IPS-15b (cell line): ENCODE results near the gene RAB29.
"Not testable (repeated sequence)": the region's sequence is repeated elsewhere in the genome, so short reads cannot be mapped to it uniquely, and the experiment has no call there.

Experiments used
- H3K27me3 ChIP-seq: one replicate; pipeline ENCODE4 v1.6.1; 2013; ENCODE audit warnings: low read length; ENCODE audit not compliant: control insufficient read depth, insufficient read depth
- H3K36me3 ChIP-seq: one replicate; pipeline ENCODE4 v1.6.1; 2013; ENCODE audit warnings: low read length; ENCODE audit not compliant: control insufficient read depth, insufficient read depth
- H3K4me1 ChIP-seq: one replicate; pipeline ENCODE4 v1.6.1; 2013; ENCODE audit warnings: mild to moderate bottlenecking, low read length; ENCODE audit not compliant: control insufficient read depth, insufficient read depth
- H3K4me3 ChIP-seq: one replicate; pipeline ENCODE4 v1.5.1; 2013; ENCODE audit warnings: low read depth, low read length
- H3K9ac ChIP-seq: one replicate; pipeline ENCODE4 v1.6.1; 2013; ENCODE audit warnings: low read depth, mild to moderate bottlenecking, low read length
- H3K9me3 ChIP-seq: one replicate; pipeline ENCODE4 v1.6.1; 2013; ENCODE audit warnings: mild to moderate bottlenecking, low read length; ENCODE audit not compliant: control insufficient read depth, insufficient read depth

Gene RAB29

GRCh38 chr1:205735218-205735617 is 40.1 kb downstream of the RAB29 start:
- H3K4me3 ChIP-seq = no peak overlapping the region
- H3K36me3 ChIP-seq = peaks cover 9% of the 10 kb centered on the region
- no peaks in the 10 kb centered on the region for H3K4me1 ChIP-seq
- no peaks in the 10 kb centered on the region for H3K27me3 ChIP-seq
- no peaks in the 10 kb centered on the region for H3K9me3 ChIP-seq
- no peak overlapping the region for H3K9ac ChIP-seq

DNA sequence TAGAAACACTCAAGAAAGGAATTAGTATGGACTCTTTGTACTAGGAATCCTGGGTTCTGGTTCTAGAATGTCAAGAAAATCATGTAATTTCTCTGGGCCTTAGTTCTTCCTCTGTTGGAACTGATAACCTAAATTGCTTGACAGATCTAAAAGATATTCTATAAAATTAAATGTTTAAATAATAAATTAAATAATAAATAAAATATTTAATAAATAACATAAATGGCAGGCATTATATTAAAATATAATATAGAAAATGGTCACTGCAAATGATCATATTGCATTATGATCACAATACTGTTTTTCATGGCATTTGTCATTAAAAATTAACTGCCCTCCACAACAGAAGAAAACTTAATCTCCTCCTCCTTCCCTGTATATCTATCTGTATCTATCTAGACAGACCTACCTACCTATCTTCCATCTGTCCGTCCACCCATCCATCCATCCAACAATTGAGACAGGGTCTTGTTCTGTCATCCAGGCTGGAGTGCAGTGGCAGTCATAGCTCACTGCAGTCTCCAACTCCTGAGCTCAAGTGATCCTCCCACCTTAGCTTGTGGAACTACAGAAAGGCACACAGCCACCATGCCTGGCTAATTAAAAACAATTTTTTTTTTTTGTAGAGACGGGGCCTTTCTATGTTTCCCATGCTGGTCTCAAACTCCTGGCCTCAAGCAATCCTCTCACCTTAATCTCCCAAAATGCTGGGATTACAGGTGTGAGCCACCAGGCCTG is 41.7 kb downstream of the RAB29 start:
- H3K9me3 ChIP-seq = no peaks in the 10 kb centered on the region
- H3K4me3 ChIP-seq = no peak overlapping the region
- H3K9ac ChIP-seq = no peak overlapping the region
- peaks cover 9% of the 10 kb centered on the region for H3K36me3 ChIP-seq
- no peaks in the 10 kb centered on the region for H3K27me3 ChIP-seq
- no peaks in the 10 kb centered on the region for H3K4me1 ChIP-seq

DNA sequence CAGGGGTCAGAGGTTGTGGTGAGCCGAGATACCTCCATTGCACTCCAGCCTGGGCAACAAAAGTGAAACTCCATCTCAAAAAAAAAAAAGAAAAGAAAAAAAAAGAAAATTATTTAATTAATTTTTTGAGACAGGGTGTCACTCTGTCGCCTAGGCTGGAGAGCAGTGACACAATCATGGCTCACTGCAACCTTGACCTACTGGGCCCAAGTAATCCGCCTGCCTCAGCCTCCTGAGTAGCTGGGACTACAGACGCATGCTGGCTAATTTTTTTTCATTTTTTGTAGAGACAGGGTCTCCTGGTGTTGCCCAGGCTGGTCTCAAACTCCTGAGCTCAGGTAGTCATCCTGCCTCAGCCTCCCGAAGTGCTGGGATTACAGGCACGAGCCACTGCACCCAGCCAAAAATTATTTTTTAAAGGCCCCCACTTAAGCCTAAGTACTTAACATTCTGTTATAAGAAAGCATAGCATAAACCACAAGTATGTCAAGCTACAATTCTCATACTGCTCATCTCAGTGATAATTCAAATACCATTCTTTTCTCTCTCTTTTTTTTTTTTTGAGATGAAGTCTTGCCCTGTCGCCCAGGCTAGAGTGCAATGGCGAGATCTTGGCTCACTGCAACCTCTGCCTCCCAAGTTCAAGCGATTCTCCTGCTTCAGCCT is 45.2 kb downstream of the RAB29 start:
- Histone ChIP-seq H3K27me3 (no peaks in the 10 kb centered on the region), H3K36me3 (peaks cover 8% of the 10 kb centered on the region), H3K9me3 (no peaks in the 10 kb centered on the region), H3K4me3 (no peak overlapping the region), H3K4me1 (no peaks in the 10 kb centered on the region), H3K9ac (no peak overlapping the region)

DNA sequence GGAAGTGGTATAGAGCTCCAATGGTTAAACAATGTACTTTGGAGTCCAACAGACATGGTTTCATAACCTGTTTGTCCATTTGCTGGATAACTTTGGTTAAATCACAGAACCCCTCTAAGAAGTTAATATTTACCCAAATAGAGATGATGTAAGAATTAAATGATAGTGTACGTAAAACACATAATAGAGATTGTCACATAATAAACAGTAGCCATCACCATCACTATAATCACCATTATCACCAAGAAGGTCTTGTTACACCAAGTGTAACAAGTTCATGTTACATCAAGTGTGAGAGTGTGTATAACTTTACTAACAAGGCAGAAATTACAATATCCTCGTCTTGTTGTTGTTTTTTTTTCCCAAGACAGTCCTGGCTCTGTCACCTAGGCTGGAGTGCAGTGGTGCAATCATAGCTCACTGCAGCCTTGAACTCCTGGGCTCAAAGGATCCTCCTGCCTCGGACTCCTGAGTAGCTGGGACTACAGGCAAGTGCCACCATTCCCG is 48.6 kb downstream of the RAB29 start:
- no peaks in the 10 kb centered on the region for H3K4me1 ChIP-seq
- no peak overlapping the region for H3K9ac ChIP-seq
- H3K36me3 ChIP-seq = peaks cover 8% of the 10 kb centered on the region
- H3K4me3 ChIP-seq = no peak overlapping the region
- no peaks in the 10 kb centered on the region for H3K9me3 ChIP-seq
- H3K27me3 ChIP-seq = no peaks in the 10 kb centered on the region

- Histone ChIP-seq H3K4me1 (no peaks in the 10 kb centered on the region), H3K4me3 (no peak overlapping the region), H3K9ac (no peak overlapping the region), H3K36me3 (peaks cover 8% of the 10 kb centered on the region), H3K9me3 (no peaks in the 10 kb centered on the region), H3K27me3 (no peaks in the 10 kb centered on the region)
These were observed 49.8 kb downstream of the RAB29 start for GRCh38 chr1:205725514-205725913.

- H3K4me1 ChIP-seq, H3K4me3 ChIP-seq, H3K9me3 ChIP-seq, H3K9ac ChIP-seq, H3K27me3 ChIP-seq: not testable (repeated sequence)
- H3K36me3 ChIP-seq = peaks cover 20% of the 10 kb centered on the region
These were observed 54.5 kb downstream of the RAB29 start for GRCh38 chr1:205720740-205721139.

GRCh38 chr1:205719762-205720161 is 55.5 kb downstream of the RAB29 start:
- Histone ChIP-seq H3K4me3 (no peak overlapping the region), H3K27me3 (no peaks in the 10 kb centered on the region), H3K9ac (no peak overlapping the region), H3K9me3 (no peaks in the 10 kb centered on the region), H3K36me3 (peaks cover 22% of the 10 kb centered on the region), H3K4me1 (no peaks in the 10 kb centered on the region)

DNA sequence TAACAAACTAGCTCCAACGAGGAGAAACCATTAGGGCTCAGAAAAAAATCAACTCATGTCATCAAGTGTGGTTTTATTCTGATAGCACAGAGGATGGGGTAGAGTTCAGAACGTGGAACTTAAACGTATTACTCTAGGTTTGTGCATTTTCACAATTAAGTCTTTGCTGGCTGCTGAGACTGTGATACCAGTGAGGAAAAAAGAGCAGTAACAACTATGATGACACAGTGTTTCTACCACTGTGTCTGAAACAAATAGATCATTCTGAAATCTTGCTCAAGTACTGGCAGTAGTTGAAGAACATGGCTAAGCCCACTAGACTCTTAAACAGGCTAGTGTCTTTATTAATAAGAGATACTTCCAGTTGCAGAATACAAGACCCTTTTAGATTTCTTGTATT is 56.3 kb downstream of the RAB29 start:
- no peaks in the 10 kb centered on the region for H3K27me3 ChIP-seq
- peaks cover 2% of the 10 kb centered on the region for H3K4me1 ChIP-seq
- H3K36me3 ChIP-seq = peaks cover 22% of the 10 kb centered on the region
- H3K9me3 ChIP-seq = no peaks in the 10 kb centered on the region
- H3K9ac ChIP-seq = no peak overlapping the region
- H3K4me3 ChIP-seq = no peak overlapping the region
